Ishikawa (cell line): ENCODE measurements around the gene IRF8.

Source experiments
- EP300 ChIP-seq: IDR thresholded peaks from 2 replicates; pipeline ENCODE4 v1.6.1; 2012; ENCODE audit warnings: borderline replicate concordance
- MAX ChIP-seq: IDR thresholded peaks from 2 replicates; pipeline ENCODE4 v1.6.1; 2012
- REST ChIP-seq: IDR thresholded peaks from 2 replicates; pipeline ENCODE4 v1.6.1; 2012; ENCODE audit warnings: low read depth, mild to moderate bottlenecking
- TCF12 ChIP-seq: IDR thresholded peaks from 2 replicates; pipeline ENCODE4 v1.6.1; 2012; ENCODE audit warnings: low read depth
- USF1 ChIP-seq: IDR thresholded peaks from 2 replicates; pipeline ENCODE4 v1.6.1; 2012

GRCh38 chr16:85918436-85918835 is 19.5 kb downstream of the IRF8 start:
- TF ChIP-seq EP300, result no peak
- no peak for TF ChIP-seq REST
- no peak for TF ChIP-seq MAX
- TF ChIP-seq USF1, result no peak
- TF ChIP-seq TCF12, result no peak
